GM12878 (cell line): ENCODE data around the gene PSMB7.

ENCODE experiments used
- CTCF ChIP-seq, 3 experiments: IDR thresholded peaks in 2 of 3; conservative IDR thresholded peaks in 1 of 3; 2 replicates each; pipeline ENCODE4 v1.5.1; 2011; ENCODE audit warnings: low read depth in 3 of 3, low read length in 3 of 3, mild to moderate bottlenecking in 3 of 3, control low read depth in 2 of 3, moderate library complexity in 2 of 3, inconsistent platforms in 1 of 3, mixed read lengths in 1 of 3; ENCODE audit not compliant: control insufficient read depth in 2 of 3, insufficient read depth in 1 of 3; ENCODE audit errors: extremely low read depth in 1 of 3
- JUNB ChIP-seq: IDR thresholded peaks from 2 replicates; pipeline ENCODE4 v1.6.1; 2016; ENCODE audit warnings: antibody characterized with exemption, mild to moderate bottlenecking
- KDM1A ChIP-seq: fragments of 200-600 bp; sonication (generic); IDR thresholded peaks from 2 replicates; pipeline ENCODE4 v1.6.1; 2016; ENCODE audit warnings: borderline replicate concordance
- MTA3 ChIP-seq: IDR thresholded peaks from 2 replicates; pipeline ENCODE4 v1.6.1; 2012; ENCODE audit warnings: low read length, inconsistent platforms, borderline replicate concordance
- POLR2A ChIP-seq: IDR thresholded peaks from 2 replicates; pipeline ENCODE4 v1.6.1; 2011; ENCODE audit warnings: low read depth, mild to moderate bottlenecking, low read length
- RAD21 ChIP-seq: IDR thresholded peaks from 2 replicates; pipeline ENCODE4 v1.6.1; 2011; ENCODE audit warnings: mild to moderate bottlenecking, low read depth, low read length, moderate library complexity; ENCODE audit not compliant: insufficient read depth
- TAF1 ChIP-seq: IDR thresholded peaks from 2 replicates; pipeline ENCODE4 v1.6.1; 2011; ENCODE audit warnings: mild to moderate bottlenecking, low read depth, low read length, borderline replicate concordance
- TARDBP ChIP-seq: IDR thresholded peaks from 2 replicates; pipeline ENCODE4 v1.6.1; 2016; ENCODE audit warnings: borderline replicate concordance
- ZNF274 ChIP-seq: IDR thresholded peaks from one replicate; pipeline ENCODE4 v1.8.0; 2011; ENCODE audit not compliant: insufficient read length, insufficient read depth
- ZZZ3 ChIP-seq: IDR thresholded peaks from 2 replicates; pipeline ENCODE4 v1.6.1; 2011; ENCODE audit warnings: low read depth; ENCODE audit not compliant: control insufficient read depth, insufficient read length

GRCh38 chr9:124365036-124365435 is 50.2 kb downstream of the PSMB7 start:
- no peak for TF ChIP-seq KDM1A
- TF ChIP-seq JUNB, result no peak
- no peak for TF ChIP-seq TAF1
- TF ChIP-seq ZNF274, result no peak
- no peak for TF ChIP-seq POLR2A
- TF ChIP-seq RAD21, result no peak
- no peak for TF ChIP-seq TARDBP
- TF ChIP-seq MTA3, result no peak
- no peak for TF ChIP-seq ZZZ3
- no peak for TF ChIP-seq CTCF (IDR thresholded peaks at IDR 0.05 in 2 of 3, conservative IDR thresholded peaks at IDR 0.05 in 1 of 3; ENCODE audit: control insufficient read depth in 2 of 3, extremely low read depth in 1 of 3, insufficient read depth in 1 of 3, low read depth in 3 of 3, low read length in 3 of 3)
